UCSD-AML1 (cell line): Measurements from ENCODE around the gene RCL1.

Experiments
- DNase-seq: peaks from one replicate; lab custom pipeline; 2025; ENCODE audit not compliant: unreplicated experiment; lab: John Stamatoyannopoulos, UW

The RCL1 gene

GRCh38 chr9:4840018-4840417, 47.3 kb downstream of the RCL1 start:
- no peak for DNase-seq

- no peak for DNase-seq
Measured at GRCh38 chr9:4842213-4842612, 49.5 kb downstream of the RCL1 start.

- no peak for DNase-seq
Measured at GRCh38 chr9:4842734-4843133, 50.0 kb downstream of the RCL1 start.

- DNase-seq = no peak
Measured at GRCh38 chr9:4844056-4844838, 51.5 kb downstream of the RCL1 start.

- no peak for DNase-seq
Measured at GRCh38 chr9:4849369-4849768, 56.6 kb downstream of the RCL1 start.

- no peak for DNase-seq
Measured at GRCh38 chr9:4850603-4851310, 58.0 kb downstream of the RCL1 start.

GRCh38 chr9:4852419-4852818, 59.7 kb downstream of the RCL1 start:
- DNase-seq = no peak

GRCh38 chr9:4854265-4854590, 61.5 kb downstream of the RCL1 start:
- no peak for DNase-seq

- DNase-seq = peak; percentile 14
Measured at GRCh38 chr9:4855841-4856240, 63.1 kb downstream of the RCL1 start.

GRCh38 chr9:4857163-4857810, 64.5 kb downstream of the RCL1 start:
- no peak for DNase-seq

- no peak for DNase-seq
Measured at GRCh38 chr9:4859035-4859434, 66.3 kb downstream of the RCL1 start.

GRCh38 chr9:4860383-4860782, 67.6 kb downstream of the RCL1 start:
- DNase-seq = no peak

GRCh38 chr9:4861145-4861544, 68.4 kb downstream of the RCL1 start:
- no peak for DNase-seq

- no peak for DNase-seq
Measured at GRCh38 chr9:4861736-4862451, 69.2 kb downstream of the RCL1 start.

GRCh38 chr9:4862506-4863250, 69.9 kb downstream of the RCL1 start:
- DNase-seq = no peak

- no peak for DNase-seq
Measured at GRCh38 chr9:4864234-4864661, 71.5 kb downstream of the RCL1 start.

GRCh38 chr9:4864698-4865097, 72.0 kb downstream of the RCL1 start:
- DNase-seq = no peak

- no peak for DNase-seq
Measured at GRCh38 chr9:4865681-4866080, 72.9 kb downstream of the RCL1 start.

GRCh38 chr9:4866239-4866969, 73.7 kb downstream of the RCL1 start:
- DNase-seq = no peak

- no peak for DNase-seq
Measured at GRCh38 chr9:4873066-4873465, 80.3 kb downstream of the RCL1 start.
